K562 treated with DMSO at 1 percent for 48 hours (cell line): ENCODE measurements around the gene MYH8. TPM values are rescaled to one million over a fixed set of nuclear protein-coding genes. Genes with fewer than 3 reads are reported as not detected.

Source experiments
- total RNA-seq: library from RNA; unstranded; fragments of 300-600 nt; gene quantifications from 2 replicates; pipeline ENCODE4 v1.2.3, GENCODE V29; 2022; ENCODE audit warnings: low replicate concordance; ENCODE audit errors: extremely low read depth

The MYH8 gene
- total RNA-seq: not detected in 2 replicates

DNA sequence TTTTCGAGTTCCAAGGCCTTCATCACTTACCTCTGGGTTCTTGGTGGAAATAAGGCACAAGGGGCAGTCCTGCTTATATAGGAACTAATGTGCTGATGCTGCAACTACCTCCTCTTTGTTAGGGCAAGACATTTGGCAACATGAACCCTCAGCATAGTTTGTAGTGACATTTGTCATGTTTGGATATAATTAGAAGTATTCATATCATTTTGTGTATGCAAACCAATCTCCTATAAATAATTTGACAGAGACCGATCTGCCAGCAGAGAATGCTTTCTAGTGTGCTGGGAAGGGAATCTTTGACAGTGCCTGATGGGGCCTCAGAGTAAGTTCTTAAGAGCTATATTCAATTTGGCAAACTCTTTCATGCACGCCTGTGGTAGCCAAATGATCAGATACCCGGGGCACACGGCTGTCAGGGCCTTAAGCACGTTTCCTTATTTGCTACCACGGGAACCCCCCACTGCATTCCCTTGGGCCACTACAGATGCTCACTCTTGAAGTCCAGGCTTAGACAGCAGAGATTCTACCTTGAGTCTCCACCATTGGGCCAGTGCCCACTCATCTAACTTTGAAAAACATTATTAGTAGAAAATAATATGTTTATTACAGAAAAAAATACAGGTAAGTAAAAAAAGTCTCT lies at the start of gene MYH8:
Gene MYH8 (minus strand): TSS at position 51 of the 643 bp plus-strand sequence. CDS start 1,723 bp downstream, outside the sequence.

DNA sequence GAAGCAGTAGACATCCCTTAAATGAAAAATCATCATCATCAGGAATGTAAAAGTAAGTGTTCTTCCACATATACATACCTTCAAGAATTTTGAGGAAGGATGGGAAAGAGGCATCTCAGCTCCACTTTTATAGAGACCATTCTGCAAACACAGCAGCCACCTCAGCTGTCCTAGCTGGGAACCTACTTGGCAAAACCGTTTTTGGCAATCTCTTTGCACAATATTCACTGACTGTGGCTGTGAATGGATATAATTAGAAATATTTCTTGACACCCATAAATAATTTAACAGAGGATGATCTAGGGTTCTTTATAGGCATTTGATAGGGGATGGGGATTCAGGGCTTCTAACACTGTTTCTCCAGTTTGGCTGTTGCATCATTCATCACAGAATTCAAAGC lies 47.7 kb upstream of the MYH8 start, which contains the start of gene MYH4:
Gene MYH4 (minus strand): TSS at position 101 of the 400 bp plus-strand sequence. CDS start 2,814 bp downstream, outside the sequence.

DNA sequence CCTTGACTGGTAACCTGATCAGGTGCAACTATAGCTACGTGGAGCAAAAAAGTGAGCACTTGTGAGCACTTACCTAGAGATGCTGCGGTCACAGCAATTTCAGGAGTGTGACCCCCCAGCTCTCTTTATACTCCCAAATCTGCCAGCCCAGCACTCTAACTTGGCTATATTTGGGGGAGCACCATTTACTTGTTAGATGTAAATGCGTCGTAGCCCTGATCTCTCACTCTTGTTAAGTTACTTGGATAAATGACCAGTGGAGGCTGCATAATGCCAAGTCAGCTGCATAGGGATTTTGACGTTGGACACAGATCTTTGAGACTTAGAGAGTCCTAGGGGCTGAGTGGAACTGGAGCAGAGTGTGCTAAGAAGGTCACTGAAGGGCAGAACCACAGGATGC lies 48.8 kb downstream of the MYH8 start, which contains the start of gene MYH13:
Gene MYH13 (minus strand): TSS at position 101 of the 400 bp plus-strand sequence. CDS start 8,476 bp downstream, outside the sequence.

Other genes with a start within 250 kb of the MYH8 start
- gene GAS7, start 223.3 kb downstream of the MYH8 start, total RNA-seq: not detected in 2 replicates
- gene MYH13, start 48.9 kb downstream of the MYH8 start, total RNA-seq: not detected in 2 replicates
- not detected in 2 replicates for gene MYH4, start 47.6 kb upstream of the MYH8 start, total RNA-seq
- gene MYH1, start 96.6 kb upstream of the MYH8 start, total RNA-seq: not detected in 2 replicates
- not detected in 2 replicates for gene MYH2, start 127.7 kb upstream of the MYH8 start, total RNA-seq
- not detected in 2 replicates for gene MYH3, start 235.4 kb upstream of the MYH8 start, total RNA-seq